ENCODE results near the gene SLC44A3.

DNA sequence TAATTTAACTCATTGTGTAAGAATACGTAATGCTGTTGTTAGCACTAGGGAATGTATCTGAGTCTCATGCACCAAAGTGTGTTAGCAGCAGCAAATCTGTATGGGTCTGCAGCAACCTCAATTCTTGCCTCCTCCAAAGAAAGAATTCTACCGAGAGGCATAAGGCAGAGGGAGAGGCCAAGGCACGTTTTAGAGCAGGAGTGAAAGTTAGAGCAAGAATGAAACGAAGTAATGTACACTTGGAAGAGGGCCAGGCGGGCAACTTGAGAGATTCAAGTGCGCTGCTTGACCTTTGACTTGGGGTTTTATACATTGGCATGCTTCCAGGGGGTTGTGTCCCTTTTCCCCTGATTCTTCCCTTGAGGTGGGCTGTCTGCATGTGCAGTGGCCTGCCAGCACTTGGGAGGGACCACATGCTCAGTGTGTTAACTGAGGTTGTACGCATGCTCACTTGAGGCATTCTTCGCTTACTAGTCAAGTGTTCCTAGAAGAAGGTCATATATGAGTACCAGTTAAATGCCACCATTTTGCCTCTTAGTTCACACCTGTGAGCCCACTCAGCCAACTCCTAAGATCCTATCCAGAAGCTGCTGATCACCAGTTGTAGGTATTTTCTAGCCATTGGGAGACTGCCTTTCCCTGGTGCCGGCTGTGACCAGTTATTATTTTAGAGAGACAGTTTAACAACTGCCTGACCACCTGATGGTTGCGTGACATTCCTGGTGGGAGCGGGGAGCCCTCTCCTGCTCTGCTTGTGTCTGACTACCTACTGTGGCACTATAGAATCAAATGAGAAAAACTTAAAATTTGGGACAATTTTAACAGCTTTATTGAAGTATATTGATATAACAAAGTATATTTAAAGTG lies 109.4 kb downstream of the SLC44A3 start:
- no peak for TF ChIP-seq MEIS1 (CRISPR knock-in tag; IDR thresholded peaks at IDR 0.05; ENCODE audit: borderline replicate concordance)
- TF ChIP-seq, protein P1, sequence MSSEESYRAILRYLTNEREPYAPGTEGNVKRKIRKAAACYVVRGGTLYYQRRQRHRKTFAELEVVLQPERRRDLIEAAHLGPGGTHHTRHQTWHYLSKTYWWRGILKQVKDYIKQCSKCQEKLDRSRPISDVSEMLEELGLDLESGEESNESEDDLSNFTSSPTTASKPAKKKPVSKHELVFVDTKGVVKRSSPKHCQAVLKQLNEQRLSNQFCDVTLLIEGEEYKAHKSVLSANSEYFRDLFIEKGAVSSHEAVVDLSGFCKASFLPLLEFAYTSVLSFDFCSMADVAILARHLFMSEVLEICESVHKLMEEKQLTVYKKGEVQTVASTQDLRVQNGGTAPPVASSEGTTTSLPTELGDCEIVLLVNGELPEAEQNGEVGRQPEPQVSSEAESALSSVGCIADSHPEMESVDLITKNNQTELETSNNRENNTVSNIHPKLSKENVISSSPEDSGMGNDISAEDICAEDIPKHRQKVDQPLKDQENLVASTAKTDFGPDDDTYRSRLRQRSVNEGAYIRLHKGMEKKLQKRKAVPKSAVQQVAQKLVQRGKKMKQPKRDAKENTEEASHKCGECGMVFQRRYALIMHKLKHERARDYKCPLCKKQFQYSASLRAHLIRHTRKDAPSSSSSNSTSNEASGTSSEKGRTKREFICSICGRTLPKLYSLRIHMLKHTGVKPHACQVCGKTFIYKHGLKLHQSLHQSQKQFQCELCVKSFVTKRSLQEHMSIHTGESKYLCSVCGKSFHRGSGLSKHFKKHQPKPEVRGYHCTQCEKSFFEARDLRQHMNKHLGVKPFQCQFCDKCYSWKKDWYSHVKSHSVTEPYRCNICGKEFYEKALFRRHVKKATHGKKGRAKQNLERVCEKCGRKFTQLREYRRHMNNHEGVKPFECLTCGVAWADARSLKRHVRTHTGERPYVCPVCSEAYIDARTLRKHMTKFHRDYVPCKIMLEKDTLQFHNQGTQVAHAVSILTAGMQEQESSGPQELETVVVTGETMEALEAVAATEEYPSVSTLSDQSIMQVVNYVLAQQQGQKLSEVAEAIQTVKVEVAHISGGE (tag by site-specific recombination; conservative IDR thresholded peaks at IDR 0.05; ENCODE audit: low read depth), result no peak
- no peak for TF ChIP-seq ZNF624 (tag by site-specific recombination; IDR thresholded peaks at IDR 0.05)
- no peak for TF ChIP-seq ZNF423 (tag by site-specific recombination; IDR thresholded peaks at IDR 0.05)
- TF ChIP-seq ZNF354C (tag by site-specific recombination; IDR thresholded peaks at IDR 0.05; ENCODE audit: borderline replicate concordance, low read depth), result no peak
- no peak for TF ChIP-seq REPIN1 (tag by site-specific recombination; IDR thresholded peaks at IDR 0.05; ENCODE audit: low read depth)
- TF ChIP-seq, protein P2, sequence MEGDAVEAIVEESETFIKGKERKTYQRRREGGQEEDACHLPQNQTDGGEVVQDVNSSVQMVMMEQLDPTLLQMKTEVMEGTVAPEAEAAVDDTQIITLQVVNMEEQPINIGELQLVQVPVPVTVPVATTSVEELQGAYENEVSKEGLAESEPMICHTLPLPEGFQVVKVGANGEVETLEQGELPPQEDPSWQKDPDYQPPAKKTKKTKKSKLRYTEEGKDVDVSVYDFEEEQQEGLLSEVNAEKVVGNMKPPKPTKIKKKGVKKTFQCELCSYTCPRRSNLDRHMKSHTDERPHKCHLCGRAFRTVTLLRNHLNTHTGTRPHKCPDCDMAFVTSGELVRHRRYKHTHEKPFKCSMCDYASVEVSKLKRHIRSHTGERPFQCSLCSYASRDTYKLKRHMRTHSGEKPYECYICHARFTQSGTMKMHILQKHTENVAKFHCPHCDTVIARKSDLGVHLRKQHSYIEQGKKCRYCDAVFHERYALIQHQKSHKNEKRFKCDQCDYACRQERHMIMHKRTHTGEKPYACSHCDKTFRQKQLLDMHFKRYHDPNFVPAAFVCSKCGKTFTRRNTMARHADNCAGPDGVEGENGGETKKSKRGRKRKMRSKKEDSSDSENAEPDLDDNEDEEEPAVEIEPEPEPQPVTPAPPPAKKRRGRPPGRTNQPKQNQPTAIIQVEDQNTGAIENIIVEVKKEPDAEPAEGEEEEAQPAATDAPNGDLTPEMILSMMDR (tag by site-specific recombination; IDR thresholded peaks at IDR 0.05), result no peak
- no peak for TF ChIP-seq ZNF571 (tag by site-specific recombination; IDR thresholded peaks at IDR 0.05)
- TF ChIP-seq, protein P3, sequence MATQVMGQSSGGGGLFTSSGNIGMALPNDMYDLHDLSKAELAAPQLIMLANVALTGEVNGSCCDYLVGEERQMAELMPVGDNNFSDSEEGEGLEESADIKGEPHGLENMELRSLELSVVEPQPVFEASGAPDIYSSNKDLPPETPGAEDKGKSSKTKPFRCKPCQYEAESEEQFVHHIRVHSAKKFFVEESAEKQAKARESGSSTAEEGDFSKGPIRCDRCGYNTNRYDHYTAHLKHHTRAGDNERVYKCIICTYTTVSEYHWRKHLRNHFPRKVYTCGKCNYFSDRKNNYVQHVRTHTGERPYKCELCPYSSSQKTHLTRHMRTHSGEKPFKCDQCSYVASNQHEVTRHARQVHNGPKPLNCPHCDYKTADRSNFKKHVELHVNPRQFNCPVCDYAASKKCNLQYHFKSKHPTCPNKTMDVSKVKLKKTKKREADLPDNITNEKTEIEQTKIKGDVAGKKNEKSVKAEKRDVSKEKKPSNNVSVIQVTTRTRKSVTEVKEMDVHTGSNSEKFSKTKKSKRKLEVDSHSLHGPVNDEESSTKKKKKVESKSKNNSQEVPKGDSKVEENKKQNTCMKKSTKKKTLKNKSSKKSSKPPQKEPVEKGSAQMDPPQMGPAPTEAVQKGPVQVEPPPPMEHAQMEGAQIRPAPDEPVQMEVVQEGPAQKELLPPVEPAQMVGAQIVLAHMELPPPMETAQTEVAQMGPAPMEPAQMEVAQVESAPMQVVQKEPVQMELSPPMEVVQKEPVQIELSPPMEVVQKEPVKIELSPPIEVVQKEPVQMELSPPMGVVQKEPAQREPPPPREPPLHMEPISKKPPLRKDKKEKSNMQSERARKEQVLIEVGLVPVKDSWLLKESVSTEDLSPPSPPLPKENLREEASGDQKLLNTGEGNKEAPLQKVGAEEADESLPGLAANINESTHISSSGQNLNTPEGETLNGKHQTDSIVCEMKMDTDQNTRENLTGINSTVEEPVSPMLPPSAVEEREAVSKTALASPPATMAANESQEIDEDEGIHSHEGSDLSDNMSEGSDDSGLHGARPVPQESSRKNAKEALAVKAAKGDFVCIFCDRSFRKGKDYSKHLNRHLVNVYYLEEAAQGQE (tag by site-specific recombination; IDR thresholded peaks at IDR 0.05), result no peak
